H1 (cell line): ENCODE results near the gene ABHD15. TPM values are rescaled to one million over a fixed set of nuclear protein-coding genes. Genes with fewer than 3 reads are reported as not detected.

Experiments used
- TAF7 ChIP-seq: optimal IDR thresholded peaks from 2 replicates; pipeline ENCODE3; 2011; ENCODE audit warnings: low read depth, mild to moderate bottlenecking, inconsistent platforms, low read length, moderate library complexity, borderline replicate concordance
- polyA plus RNA-seq, 7 experiments: library from polyadenylated mRNA; depleted of rRNA in 3 of 7; stranded (reverse) in 5 of 7; unstranded in 2 of 7; fragments of >200 nt in 5 of 7; fragments of 200-250 nt in 2 of 7; gene quantifications; 1 replicate in 5 of 7; 2 replicates in 1 of 7; 4 replicates in 1 of 7; pipeline versions ENCODE4 v1.2.1 to v1.2.3, GENCODE V29; 2011 to 2013; ENCODE audit warnings: missing spikeins in 2 of 7, mixed read lengths in 2 of 7
- total RNA-seq: library from RNA; stranded (reverse); fragmentation: NEBNext Ultra II Directional; extraction: Animal tissue kit (Norgen Biotek cat#: 25700); gene quantifications from 2 replicates; pipeline ENCODE4 v1.2.1, GENCODE V29; 2021

The ABHD15 gene
- total and polyA plus RNA-seq, 2 of the 8 experiments (the other 6 are each of a cell fraction or from before 2014, with no cell fraction given), result 0.88 to 1.7 TPM

DNA sequence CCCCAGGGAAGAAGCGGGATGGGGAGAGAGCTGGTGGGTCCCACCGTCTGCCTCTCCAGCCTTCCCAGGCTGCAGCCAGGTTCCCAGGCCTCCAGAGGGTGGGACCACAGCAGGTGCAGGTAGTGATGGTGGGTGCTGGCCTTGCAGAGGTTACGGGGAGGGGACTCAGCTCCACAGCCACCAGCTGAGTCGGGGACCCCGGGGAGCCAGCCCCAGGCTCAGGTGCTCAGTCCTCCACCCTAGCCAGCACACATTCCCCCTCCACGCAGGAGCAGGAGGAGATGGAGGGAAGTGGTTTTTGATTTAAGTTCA lies 6.7 kb upstream of the ABHD15 start (continued):
- TF ChIP-seq TAF7, result no peak
- TF ChIP-seq, all 59 proteins: peak for 0
